Measurements from ENCODE around the gene EGFL8. TPM values are rescaled to one million over a fixed set of nuclear protein-coding genes. Genes with fewer than 3 reads are reported as not detected.

EGFL8 gene
- total and polyA plus RNA-seq, 9 of the 15 experiments (the other 6 are each of a cell fraction or from before 2014, with no cell fraction given), result 2.2 to 47.4 (median 14.2) TPM

DNA sequence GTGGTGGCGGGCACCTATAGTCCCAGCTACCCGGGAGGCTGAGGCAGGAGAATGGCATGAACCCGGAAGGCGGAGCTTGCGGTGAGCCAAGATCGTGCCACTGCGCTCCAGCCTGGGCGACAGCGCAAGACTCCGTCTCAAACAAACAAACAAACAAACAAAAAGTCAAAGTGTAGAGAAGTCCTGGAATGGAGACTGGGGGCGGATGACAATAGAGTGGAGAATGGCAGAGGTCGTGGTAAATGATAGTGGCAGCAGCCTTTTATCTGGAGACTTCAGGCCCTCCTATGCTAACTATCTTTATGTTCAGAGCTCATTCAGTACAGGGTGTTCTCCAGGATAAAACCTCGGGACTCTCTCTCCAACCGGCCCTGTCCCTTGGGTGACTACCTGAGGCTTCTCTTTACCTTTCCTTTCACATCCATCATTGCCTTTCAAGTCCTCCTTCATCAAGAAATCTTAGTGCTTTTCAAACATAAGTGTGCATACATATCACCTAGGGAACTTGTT, 32.9 kb upstream of the EGFL8 start (continued):
- TF ChIP-seq, protein P1, sequence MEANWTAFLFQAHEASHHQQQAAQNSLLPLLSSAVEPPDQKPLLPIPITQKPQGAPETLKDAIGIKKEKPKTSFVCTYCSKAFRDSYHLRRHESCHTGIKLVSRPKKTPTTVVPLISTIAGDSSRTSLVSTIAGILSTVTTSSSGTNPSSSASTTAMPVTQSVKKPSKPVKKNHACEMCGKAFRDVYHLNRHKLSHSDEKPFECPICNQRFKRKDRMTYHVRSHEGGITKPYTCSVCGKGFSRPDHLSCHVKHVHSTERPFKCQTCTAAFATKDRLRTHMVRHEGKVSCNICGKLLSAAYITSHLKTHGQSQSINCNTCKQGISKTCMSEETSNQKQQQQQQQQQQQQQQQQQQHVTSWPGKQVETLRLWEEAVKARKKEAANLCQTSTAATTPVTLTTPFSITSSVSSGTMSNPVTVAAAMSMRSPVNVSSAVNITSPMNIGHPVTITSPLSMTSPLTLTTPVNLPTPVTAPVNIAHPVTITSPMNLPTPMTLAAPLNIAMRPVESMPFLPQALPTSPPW (CRISPR knock-in tag; IDR thresholded peaks at IDR 0.05), result peak; percentile 90
- TF ChIP-seq RBM25 (IDR thresholded peaks at IDR 0.05; ENCODE audit: low read depth, low read length, severe bottlenecking) (no peak), PRMT5 (CRISPR knock-in tag; IDR thresholded peaks at IDR 0.05) (no peak), HMGN3 (IDR thresholded peaks at IDR 0.05; ENCODE audit: borderline replicate concordance, extremely low read depth, insufficient read length, low read depth, low read length) (peak; percentile 100), DPF2 (IDR thresholded peaks at IDR 0.05) (peak; percentile 99), BRF1 (IDR thresholded peaks at IDR 0.05; ENCODE audit: borderline replicate concordance, extremely low read depth, insufficient read length) (no peak), ZFX (CRISPR knock-in tag; IDR thresholded peaks at IDR 0.05) (0 out of 2 replicates have a peak, but pooled peaks have one; percentile 18), BDP1 (IDR thresholded peaks at IDR 0.05; ENCODE audit: insufficient read depth, insufficient read length) (no peak), ZNF23 (CRISPR knock-in tag; IDR thresholded peaks at IDR 0.05) (0 out of 2 replicates have a peak, but pooled peaks have one; percentile 24), JUN (IDR thresholded peaks at IDR 0.05; ENCODE audit: borderline replicate concordance, low read depth, low read length) (no peak), JUN (CRISPR knock-in tag; IDR thresholded peaks at IDR 0.05; ENCODE audit: borderline replicate concordance) (no peak), HSF4 (CRISPR knock-in tag; IDR thresholded peaks at IDR 0.05; ENCODE audit: borderline replicate concordance) (no peak), NFE2 (IDR thresholded peaks at IDR 0.05; ENCODE audit: low read depth) (0 out of 2 replicates have a peak, but pooled peaks have one; percentile 36), RBFOX2 (IDR thresholded peaks at IDR 0.05; ENCODE audit: low read depth, low read length) (no peak), PHB2 (IDR thresholded peaks at IDR 0.05; ENCODE audit: low read depth) (peak; percentile 99), ZNF696 (CRISPR knock-in tag; conservative IDR thresholded peaks at IDR 0.05) (0 out of 2 replicates have a peak, but pooled peaks have one; percentile 59), MCM2 (IDR thresholded peaks at IDR 0.05; ENCODE audit: low read depth) (no peak), FOSL1 (tag; conservative IDR thresholded peaks at IDR 0.05) (no peak; the same call in 1 of the 2 replicates), ZNF24 (IDR thresholded peaks at IDR 0.05) (peak; percentile 60; the same call in 1 of the 2 replicates), ZNF778 (CRISPR knock-in tag; IDR thresholded peaks at IDR 0.05) (no peak), ZNF668 (CRISPR knock-in tag; IDR thresholded peaks at IDR 0.05) (no peak), SMARCE1 (IDR thresholded peaks at IDR 0.05) (peak; percentile 97)
- TF ChIP-seq, protein P2, sequence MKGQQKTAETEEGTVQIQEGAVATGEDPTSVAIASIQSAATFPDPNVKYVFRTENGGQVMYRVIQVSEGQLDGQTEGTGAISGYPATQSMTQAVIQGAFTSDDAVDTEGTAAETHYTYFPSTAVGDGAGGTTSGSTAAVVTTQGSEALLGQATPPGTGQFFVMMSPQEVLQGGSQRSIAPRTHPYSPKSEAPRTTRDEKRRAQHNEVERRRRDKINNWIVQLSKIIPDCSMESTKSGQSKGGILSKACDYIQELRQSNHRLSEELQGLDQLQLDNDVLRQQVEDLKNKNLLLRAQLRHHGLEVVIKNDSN (CRISPR knock-in tag; IDR thresholded peaks at IDR 0.05), result no peak
- TF ChIP-seq, protein P3, sequence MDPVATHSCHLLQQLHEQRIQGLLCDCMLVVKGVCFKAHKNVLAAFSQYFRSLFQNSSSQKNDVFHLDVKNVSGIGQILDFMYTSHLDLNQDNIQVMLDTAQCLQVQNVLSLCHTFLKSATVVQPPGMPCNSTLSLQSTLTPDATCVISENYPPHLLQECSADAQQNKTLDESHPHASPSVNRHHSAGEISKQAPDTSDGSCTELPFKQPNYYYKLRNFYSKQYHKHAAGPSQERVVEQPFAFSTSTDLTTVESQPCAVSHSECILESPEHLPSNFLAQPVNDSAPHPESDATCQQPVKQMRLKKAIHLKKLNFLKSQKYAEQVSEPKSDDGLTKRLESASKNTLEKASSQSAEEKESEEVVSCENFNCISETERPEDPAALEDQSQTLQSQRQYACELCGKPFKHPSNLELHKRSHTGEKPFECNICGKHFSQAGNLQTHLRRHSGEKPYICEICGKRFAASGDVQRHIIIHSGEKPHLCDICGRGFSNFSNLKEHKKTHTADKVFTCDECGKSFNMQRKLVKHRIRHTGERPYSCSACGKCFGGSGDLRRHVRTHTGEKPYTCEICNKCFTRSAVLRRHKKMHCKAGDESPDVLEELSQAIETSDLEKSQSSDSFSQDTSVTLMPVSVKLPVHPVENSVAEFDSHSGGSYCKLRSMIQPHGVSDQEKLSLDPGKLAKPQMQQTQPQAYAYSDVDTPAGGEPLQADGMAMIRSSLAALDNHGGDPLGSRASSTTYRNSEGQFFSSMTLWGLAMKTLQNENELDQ (CRISPR knock-in tag; IDR thresholded peaks at IDR 0.05; ENCODE audit: borderline replicate concordance), result no peak
- TF ChIP-seq, protein P4, sequence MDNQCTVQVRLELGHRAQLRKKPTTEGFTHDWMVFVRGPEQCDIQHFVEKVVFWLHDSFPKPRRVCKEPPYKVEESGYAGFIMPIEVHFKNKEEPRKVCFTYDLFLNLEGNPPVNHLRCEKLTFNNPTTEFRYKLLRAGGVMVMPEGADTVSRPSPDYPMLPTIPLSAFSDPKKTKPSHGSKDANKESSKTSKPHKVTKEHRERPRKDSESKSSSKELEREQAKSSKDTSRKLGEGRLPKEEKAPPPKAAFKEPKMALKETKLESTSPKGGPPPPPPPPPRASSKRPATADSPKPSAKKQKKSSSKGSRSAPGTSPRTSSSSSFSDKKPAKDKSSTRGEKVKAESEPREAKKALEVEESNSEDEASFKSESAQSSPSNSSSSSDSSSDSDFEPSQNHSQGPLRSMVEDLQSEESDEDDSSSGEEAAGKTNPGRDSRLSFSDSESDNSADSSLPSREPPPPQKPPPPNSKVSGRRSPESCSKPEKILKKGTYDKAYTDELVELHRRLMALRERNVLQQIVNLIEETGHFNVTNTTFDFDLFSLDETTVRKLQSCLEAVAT (IDR thresholded peaks at IDR 0.05), result peak; percentile 78 to 93

All from K562 (cell line).